Stimulated activated CD4-positive, alpha-beta T cell treated with anti-CD3 and anti-CD28 coated beads, Interleukin-1b, Interleukin-23, amount 100 ng/mL, for 48 hours (primary cell): Measurements from ENCODE around the gene C1QTNF7.

Experiments used
- DNase-seq: peaks from one replicate; pipeline ENCODE4 v3.0.0-alpha.2; 2020

Gene C1QTNF7

GRCh38 chr4:15458616-15459015 is 30.8 kb downstream of the C1QTNF7 start:
- DNase-seq = no peak

DNA sequence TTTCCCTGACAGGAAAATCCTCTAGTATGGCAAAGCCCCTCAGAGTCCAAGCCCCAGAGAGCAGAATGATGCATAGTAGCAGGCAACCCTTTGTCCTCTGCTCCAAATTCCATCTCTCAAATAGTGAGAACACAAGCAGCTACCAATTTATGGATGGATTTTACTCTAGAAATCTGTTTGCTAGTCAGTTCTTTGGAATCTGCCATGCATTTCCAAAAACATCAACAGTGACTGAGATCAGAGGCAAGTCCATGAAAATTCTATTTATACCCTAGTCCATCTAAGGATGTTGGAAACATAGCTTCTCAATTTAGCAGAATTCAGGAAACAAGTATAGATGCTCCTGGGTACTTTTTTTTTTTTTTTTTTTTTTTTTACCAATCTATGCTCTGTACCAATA is 31.9 kb downstream of the C1QTNF7 start:
- no peak for DNase-seq

DNA sequence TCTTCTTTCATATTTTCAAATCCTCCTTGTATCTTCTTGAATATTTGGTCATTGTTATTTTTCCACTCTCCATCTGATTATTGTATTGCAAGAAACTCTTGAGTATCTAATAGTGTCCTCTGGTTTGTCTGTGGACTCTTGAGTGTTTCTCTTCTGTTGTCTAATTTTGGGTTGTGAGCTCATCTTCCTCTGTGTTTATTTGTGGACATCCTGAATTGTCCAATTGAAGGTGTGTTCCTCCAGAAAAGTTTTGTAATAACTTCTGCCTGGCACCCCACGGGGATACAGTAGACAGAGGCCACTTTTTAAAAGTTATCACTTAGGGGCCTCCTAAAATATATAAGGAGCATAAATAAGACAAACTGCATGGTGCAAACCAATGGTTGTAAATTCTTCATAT is 38.8 kb downstream of the C1QTNF7 start:
- no peak for DNase-seq

GRCh38 chr4:15469402-15470127 is 41.7 kb downstream of the C1QTNF7 start, which contains the start of gene CC2D2A:
Gene CC2D2A, plus strand, starts transcription at chr4:15469882. Its CDS starts 6,051 bp downstream, at chr4:15475933.
- no peak for DNase-seq

DNA sequence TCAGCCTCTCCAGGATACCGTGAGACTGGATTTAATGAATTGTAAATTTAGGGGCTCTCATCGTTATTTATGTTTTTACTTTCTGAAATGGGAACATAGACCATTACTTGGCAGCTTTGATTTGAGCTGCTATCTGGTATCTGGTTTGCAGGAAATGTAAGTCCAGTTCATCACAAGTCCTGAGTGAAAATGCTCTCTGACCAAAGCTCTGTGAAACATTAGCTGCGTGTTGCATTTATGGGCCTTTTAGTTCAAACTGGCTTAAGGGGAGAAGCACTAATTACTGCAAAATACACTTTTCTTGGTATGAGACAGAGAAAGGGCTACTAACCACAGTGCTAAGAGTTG is 42.3 kb downstream of the C1QTNF7 start:
- DNase-seq = no peak

GRCh38 chr4:15476396-15476795 is 48.6 kb downstream of the C1QTNF7 start:
- DNase-seq = no peak

- DNase-seq = no peak
These were observed 50.9 kb downstream of the C1QTNF7 start for GRCh38 chr4:15478724-15479088.

GRCh38 chr4:15479089-15479912 is 51.5 kb downstream of the C1QTNF7 start:
- no peak for DNase-seq

DNA sequence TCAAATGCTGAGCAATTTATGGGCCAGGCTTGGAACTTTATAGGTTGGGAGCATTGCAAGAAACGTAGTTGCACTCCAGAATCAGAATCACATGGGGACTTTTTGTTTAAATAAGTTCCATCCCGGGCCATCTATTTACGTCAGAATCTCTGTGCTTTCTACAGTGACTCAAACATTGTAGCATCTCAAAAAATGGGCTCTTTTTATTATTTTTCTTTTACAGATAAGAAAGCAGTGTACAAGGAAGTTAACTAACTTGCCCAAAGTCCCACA is 52.0 kb downstream of the C1QTNF7 start:
- DNase-seq = no peak

DNA sequence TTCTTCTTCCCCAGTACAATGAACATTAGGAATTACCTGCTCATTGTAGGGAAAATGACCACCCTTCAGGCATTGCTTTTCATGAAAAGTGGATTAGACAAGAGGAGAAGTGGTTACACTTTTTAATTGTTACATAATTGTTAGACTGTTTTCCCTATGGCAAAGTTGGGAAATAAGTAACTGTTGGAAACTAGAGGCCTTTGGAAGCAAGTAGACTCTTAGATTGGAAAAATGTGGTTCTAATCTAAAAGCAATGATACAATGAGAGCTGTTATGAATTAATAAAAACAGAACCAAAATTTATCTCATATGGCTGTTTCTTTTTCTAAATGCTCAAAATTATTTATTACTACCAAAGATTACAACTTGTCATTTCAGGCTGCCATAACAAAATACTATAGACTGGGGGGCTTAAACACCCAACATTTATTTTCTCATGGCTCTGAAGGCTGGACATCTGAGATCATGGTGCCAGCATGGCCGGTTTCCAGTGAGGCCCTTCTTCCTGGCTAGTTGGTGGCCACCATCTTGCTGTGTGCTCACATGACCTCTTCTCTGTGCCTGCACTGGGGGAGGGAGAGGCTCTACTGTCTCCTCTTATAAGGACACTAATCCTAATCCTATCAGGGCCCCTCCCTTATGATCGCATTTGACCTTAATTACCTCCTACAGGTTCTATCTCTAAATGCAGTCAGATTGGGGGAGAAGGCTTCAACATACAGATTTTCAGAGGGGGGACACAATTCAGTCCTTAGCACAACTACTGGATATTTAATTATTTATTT is 54.3 kb downstream of the C1QTNF7 start:
- DNase-seq = no peak

- no peak for DNase-seq
These were observed 55.0 kb downstream of the C1QTNF7 start for GRCh38 chr4:15482842-15483241.

GRCh38 chr4:15488136-15488535 is 60.3 kb downstream of the C1QTNF7 start:
- DNase-seq = no peak

DNA sequence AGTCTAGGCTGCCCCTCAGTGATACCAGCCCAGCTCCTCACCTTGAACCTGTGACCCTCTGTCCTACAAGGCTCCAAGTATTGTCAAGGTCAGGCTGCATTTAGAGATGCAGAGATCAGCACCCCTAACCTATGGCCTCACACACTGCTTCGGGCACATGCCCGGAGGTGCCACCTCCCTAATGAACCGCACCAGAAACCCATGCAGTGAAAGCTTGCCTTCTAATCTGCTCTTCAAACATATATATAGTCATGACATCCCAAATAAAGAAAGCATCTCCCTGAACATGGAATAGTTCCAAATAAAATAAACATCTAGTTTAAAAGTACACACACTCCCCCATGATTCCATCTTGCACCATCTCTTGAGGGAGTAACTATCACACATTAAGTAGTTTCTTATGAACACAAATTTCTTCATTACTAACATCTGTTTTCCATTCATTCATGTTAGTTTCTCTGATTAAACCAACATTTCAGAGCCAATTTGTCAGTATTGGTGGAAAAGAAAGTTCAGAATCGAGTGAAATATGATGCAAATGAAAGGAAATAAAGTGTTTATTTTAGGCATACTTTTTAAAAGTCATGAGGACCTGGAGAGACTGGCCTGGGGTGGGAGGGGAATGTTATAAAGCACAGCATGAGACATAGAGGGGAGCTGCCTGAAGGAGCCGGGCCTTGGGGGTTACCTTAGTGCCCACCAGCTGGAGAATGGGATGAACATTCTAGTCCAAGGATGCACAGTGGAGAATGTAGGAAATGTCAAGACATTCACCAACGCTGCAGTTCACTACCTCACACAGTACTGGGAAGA is 61.0 kb downstream of the C1QTNF7 start:
- no peak for DNase-seq

- no peak for DNase-seq
These were observed 61.7 kb downstream of the C1QTNF7 start for GRCh38 chr4:15489551-15489950.

GRCh38 chr4:15493411-15493810 is 65.6 kb downstream of the C1QTNF7 start:
- no peak for DNase-seq

DNA sequence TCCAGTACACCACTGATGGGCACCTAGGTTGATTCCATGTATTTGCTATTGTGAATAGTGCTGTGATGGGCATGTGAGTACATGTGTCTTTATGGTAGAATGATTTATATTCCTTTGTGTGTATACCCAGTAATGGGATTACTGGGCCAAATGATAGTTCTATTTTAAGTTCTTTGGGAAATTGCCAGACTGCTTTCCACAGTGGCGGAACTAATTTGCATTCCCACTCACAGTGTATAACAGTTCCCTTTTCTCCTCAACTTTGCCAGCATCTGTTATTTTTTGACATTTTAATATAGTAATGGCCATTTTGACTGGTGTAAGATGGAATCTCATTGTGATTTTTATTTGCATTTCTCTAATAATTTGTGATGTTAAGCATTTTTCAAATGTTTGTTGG is 67.8 kb downstream of the C1QTNF7 start:
- no peak for DNase-seq
